D721Med (cell line): ENCODE results near the gene CFAP410.

Experiments
- DNase-seq: peaks from one replicate; pipeline ENCODE4 v3.0.0; 2011; ENCODE audit warnings: low spot score; ENCODE audit not compliant: insufficient read length
- FAIRE-seq: peaks from 2 replicates; lab custom pipeline; 2011; peaks lifted over from hg19 to GRCh38; lab: Jason Lieb, UNC
- TF ChIP-seq, protein P1 (sequence below): IDR thresholded peaks from 2 replicates; pipeline ENCODE4 v1.5.1; 2012; ENCODE audit warnings: mild to moderate bottlenecking, control low read depth; ENCODE audit not compliant: insufficient read depth; ENCODE audit errors: missing control alignments

Gene CFAP410

DNA sequence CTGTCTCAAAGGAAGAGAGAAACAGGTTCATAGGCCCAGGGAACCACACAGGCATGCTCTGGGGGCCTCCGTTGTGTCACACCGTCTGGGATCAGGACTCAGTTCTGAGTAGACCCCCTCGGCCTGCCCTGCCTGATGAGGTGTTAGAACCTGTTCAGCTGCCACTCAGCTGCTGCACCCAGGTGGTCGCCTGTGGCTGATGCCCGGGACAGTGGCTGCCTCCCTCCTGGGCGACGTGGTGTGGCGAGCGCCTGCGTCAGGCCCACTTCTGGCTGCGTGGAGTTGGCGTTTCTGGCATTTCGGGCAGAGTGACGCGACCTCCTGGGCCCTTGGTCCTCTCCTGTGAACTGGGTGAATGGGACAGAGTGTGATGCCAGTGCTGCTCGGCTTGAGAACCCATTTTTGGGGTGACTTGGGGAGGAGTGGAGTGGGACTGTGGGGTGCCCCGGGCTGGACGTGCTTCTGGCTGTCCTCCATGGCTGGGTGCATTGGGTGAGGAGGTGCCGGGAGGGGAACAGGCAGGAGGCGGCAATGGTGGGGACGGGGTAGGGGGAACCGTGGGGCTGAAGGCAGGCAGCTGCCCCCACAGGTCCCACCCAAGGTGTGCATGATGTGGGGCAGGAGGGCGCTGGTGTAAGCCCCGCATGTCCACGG, 10.8 kb downstream of the CFAP410 start:
- DNase-seq (no peak), FAIRE-seq (no peak)
- TF ChIP-seq, protein P1, sequence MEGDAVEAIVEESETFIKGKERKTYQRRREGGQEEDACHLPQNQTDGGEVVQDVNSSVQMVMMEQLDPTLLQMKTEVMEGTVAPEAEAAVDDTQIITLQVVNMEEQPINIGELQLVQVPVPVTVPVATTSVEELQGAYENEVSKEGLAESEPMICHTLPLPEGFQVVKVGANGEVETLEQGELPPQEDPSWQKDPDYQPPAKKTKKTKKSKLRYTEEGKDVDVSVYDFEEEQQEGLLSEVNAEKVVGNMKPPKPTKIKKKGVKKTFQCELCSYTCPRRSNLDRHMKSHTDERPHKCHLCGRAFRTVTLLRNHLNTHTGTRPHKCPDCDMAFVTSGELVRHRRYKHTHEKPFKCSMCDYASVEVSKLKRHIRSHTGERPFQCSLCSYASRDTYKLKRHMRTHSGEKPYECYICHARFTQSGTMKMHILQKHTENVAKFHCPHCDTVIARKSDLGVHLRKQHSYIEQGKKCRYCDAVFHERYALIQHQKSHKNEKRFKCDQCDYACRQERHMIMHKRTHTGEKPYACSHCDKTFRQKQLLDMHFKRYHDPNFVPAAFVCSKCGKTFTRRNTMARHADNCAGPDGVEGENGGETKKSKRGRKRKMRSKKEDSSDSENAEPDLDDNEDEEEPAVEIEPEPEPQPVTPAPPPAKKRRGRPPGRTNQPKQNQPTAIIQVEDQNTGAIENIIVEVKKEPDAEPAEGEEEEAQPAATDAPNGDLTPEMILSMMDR: no peak

DNA sequence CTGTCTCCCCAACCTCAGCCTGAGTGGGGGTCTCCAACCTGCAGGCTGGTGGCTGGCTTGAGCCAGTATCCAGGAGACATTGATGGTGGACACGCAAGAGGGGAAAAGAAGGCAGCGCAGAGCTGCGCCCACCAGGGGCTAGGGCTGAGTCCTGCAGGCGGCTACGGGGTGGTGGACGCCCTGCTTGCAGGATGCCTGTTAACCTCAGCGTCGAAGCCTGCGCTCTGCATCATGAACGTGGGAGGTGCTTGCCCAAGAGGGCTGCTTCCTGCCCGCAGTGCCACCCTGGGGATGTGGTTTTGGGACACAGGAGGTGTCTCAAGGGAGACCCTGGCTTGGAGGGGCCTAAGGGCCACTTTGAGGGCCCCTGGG, 11.6 kb downstream of the CFAP410 start:
- TF ChIP-seq, protein P1: no peak
- DNase-seq (no peak), FAIRE-seq (no peak)

DNA sequence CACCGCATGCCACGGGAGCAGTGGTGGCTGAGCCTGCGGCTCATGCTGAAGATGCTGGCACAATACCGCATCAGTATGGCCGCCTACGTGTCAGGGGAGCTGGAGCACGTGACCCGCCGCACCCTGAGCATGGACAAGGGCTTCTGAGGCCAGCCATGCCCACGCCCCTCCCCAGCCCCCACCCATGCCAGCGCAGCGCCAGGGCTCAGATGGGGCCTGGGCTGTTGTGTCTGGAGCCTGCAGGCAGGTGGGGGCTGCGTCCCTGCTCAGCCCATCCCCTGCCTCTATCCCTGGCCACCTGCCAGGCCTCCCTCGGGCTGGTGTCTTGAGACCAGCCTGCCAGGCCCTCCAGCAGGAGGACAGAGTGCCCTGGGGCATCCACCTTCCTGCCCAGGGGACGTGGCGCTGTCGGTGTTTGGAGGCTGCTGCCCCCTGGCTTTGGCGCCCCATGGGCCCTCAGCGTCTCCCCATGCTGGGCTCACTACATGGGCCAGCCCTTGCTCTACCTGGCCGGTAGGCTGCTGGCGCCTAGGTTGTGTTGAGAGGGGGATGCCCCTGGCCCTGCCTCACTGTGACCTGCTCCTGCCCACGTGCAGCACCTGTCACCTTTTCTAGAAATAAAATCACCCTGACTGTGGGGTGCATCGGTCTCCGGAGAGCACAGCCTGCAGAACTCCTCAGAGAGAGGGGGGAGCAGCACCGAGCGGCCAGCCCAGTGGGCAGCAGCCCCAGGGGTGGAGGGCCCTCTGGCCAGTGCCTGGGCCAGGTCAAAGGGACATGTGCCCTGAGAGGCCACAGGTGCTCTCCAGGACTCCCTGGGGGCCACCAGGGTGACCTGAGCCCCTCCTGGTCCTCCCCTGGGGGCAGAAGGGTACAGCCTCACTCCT, 12.2 kb downstream of the CFAP410 start:
- no peak for FAIRE-seq
- TF ChIP-seq, protein P1: no peak
- DNase-seq: no peak

DNA sequence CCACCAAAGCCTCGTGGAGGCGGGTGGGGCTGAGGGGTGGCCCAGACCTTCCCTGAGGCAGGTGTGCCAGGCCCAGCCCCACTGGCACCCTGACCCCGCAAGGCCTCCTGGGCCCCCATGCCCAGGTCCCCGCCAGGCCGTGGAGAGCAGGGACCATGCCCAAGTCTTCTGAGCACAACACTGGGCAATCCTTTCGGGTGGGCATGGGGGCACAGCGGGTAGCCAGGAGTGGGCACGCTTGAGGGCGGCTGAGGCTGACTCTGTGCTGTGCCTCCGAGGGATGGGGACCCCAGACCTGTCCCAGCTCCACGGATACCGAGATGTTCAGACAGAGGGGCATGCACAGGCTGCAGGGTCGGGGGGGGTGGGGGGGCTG, 12.9 kb downstream of the CFAP410 start:
- DNase-seq (no peak), FAIRE-seq (no peak)
- TF ChIP-seq, protein P1: no peak

DNA sequence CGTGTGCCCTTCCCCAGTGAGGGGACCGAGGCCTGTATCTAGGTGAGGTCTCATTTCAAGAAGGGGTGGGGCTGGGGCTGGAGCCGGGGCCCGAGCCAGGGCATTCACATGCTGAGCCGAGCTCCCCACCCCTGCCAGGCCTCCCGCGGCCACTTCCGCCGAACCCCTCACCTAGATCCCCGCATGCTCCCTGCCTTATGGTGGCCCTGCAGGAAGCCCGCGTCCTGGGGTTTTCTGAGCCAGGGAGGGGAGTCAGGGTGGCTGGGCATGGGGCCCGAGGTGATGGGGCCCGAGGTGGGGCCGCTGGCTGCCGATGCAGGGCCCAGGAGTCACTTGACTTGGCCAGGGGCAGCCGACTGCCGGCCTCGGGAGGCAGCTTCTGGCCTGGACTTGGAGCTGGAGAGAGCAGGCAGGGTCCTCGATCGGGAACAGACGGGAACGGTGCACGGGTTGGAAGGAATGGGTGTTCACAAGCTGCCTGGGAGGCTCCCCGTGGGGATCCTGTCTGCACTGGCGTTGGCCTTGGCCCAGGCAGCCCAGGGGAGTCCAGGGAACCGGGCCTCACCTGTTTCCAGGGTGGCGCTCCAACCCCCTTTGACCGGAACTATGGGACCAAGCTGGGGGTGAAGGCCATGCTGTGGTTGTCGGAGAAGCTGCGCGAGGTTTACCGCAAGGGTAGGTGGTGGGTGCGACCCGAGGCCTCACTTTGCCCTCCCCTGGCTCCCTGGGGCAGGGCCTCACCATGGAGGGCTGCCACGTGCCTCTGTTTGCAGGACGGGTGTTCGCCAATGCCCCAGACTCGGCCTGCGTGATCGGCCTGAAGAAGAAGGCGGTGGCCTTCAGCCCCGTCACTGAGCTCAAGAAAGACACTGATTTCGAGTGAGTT, 13.6 kb downstream of the CFAP410 start:
- FAIRE-seq (no peak), DNase-seq (no peak)
- TF ChIP-seq, protein P1: no peak

DNA sequence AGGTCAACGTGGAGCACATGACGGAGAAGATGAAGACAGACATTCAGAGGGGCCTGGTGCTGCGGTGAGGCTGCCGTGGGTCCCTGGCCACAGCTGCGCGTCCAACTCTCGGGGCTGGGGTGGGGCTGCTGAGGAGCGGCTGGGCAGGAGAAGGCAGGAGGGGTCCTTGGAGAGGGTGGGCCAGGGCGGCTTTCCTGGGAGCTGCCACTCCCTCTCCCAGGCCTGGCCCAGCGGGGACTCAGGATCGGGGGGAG, 14.4 kb downstream of the CFAP410 start:
- FAIRE-seq (no peak), DNase-seq (no peak)
- TF ChIP-seq, protein P1: no peak
